GM15510 (cell line): Measurements from ENCODE around the gene SCN1A.

Source experiments
- POLR2A ChIP-seq: IDR thresholded peaks from 3 replicates; pipeline ENCODE4 v1.6.1; 2011; ENCODE audit warnings: borderline replicate concordance; ENCODE audit not compliant: insufficient read length; ENCODE audit errors: extremely low read depth

Gene SCN1A

DNA sequence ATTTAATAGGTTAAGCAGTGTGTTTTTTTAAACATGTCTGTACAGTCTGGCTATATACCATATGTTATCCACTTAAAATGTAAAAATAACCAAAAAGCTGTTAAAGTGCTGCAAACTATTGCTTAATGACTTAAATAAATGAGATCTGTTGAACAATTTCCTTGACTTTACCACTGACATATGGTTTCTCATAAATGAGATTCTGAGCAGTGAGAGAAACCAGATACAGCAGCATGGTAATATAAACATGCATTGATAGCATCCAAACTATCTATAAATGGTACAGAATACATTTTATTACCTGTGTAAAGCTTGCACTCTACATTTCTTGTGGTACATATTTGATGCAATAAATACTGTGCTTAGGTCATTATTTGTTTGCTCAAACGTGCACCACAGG lies 138.0 kb downstream of the SCN1A start:
- TF ChIP-seq POLR2A, result no peak

- no peak for TF ChIP-seq POLR2A
Observed at GRCh38 chr2:165985120-165985519, 142.7 kb downstream of the SCN1A start.

DNA sequence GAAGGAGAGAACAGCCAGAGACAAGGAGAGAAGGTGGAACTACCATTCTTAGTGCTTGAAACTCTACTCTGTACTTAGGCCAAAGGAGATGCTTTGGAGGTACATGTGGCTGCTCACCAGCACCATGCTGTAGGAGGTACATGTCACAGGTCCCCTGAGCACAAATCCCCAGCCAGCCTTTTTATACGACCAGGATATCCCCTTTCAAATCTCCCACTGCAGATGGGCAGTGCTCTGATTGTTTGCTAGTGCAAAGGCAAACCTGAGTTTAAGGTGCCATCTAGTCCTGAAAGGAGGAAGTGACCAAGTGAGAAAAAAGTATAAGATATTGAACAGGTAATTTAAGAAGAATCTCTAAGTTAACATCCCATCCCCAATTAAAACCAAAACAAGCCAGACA lies 157.2 kb downstream of the SCN1A start:
- TF ChIP-seq POLR2A, result no peak

DNA sequence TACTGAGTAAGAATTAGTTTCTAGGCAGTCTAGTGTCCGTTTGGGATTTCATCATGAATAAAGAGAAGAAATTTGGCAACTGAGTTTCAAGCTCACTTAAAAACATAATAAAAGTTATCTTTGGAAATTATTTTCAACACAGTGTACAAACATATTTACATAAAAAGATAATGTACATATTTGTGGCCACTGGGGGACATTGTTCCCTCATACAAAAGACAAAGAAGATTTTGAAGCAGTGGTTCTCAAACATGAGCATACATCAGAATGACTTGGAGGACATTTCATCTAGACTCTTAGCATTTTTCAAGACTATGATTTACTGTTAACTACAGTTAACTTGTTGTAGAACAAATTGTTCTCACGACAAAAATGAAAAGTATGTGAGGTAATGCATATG lies 158.6 kb downstream of the SCN1A start:
- no peak for TF ChIP-seq POLR2A

- TF ChIP-seq POLR2A, result no peak
Observed at GRCh38 chr2:165967746-165968145, 160.1 kb downstream of the SCN1A start.

GRCh38 chr2:165961818-165962217 lies 166.0 kb downstream of the SCN1A start:
- TF ChIP-seq POLR2A, result no peak

DNA sequence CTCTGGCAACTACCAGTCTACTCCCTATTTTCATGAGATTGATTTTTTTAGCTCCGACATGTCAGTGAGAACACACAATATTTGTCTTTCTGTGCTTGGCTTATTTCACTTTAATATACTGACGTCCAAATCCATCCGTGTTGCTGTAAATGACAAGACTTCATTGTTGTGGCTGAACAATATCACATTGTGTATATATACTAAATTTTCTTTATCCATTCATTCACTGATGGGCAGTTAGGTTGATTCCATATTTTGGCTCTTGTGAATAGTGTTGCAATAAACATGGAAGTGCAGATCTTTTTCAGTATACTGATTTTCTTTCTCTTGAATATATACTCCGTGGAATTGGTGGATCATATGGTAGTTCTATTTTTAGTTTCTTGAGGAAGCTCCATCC lies 168.4 kb downstream of the SCN1A start:
- TF ChIP-seq POLR2A, result no peak

GRCh38 chr2:165958313-165958960 lies 169.4 kb downstream of the SCN1A start:
- no peak for TF ChIP-seq POLR2A

DNA sequence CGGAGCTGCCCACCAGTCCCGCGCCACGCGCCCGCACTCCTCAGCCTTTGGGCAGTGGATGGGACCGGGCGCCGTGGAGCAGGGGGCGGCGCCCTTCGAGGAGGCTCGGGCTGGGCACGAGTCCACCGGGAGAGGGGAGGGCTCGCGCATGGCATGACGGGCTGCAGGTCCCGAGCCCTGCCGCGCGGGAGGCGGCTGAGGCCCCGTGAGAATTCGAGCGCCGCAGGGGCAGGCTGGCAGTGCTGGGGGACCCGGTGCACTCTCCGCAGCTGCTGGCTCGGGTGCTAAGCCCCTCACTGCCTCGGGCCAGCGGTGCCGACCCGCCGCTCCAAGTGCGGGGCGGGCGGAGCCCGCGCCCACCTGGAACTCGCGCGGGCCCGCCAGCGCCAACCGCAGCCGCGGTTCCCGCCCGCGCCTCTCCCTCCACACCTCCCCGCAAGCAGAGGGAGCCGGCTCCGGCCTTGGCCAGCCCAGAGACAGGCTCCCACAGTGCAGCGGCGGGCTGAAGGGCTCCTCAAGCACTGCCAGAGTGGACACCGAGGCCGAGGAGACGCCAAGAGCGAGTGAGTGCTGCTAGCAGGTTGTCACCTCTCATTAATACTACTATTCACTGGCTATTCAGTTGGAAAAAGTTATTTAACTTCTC lies 170.7 kb downstream of the SCN1A start:
- no peak for TF ChIP-seq POLR2A

DNA sequence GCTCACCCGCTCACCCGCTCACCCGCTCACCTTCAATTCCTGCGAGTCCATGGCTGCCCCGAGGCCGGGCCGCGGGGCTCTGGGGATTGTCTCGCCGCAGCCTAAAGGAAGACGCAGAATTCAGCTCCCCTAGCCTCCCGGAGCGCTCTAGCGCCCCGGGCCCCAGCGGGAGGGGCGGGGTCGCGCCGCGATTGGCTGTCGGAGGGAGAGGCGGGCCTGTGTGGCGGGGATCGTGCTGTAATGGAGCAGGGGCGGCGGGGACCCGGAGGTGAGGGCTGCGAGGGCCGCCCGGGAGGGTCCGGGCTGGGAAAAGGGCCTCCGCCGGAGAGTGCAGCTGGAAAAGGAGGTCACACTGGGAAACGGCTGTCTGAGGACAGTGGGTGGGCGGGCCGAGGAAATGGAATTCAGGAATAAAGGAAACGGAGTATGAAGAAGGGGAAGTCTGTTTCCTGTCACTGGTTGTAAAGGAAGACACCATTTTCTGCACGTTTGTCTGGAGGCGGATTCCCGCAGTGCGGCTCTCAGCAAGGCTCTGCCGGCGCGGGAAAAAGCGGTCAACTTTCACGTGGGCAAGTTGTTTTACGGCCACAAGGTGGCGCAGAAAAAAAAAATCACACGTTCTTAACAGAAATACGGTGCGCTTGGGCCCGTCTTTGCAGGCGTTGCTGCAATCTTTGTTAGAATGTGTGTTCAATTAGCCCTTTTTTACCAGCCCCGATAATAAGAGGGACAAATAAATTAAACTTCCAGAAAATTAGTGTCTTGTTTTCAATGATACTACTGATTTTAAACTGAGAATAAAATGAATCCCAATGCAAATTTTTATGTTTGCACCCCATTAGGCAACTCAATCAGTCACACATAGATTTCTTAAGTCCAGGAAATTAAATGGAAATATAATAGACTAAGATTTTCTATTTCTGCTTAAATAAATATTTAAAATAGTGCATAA lies 173.9 kb downstream of the SCN1A start, which contains the start of gene TTC21B:
TTC21B (minus strand) TSS at position 122 of the 952 bp plus-strand sequence; CDS start at position 51, 71 bp downstream.
- peak; percentile 80 for TF ChIP-seq POLR2A

DNA sequence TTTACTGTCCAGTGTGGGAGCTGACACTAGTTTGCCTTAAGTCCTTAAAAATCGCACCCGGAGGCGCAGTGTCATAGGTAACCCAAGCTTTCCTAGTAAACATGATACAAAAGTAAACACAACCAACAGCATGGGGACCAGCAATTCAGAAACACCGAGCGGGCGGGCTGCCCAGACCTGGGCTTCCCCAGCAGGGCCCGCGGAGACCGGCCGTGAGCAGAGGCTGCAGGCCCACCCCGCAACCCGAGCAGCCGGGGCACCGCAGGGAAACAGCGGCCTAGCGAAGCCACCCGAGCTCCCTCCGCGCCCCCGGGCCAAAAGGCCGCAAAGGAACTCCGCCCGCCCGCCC lies 174.5 kb downstream of the SCN1A start:
- no peak for TF ChIP-seq POLR2A

GRCh38 chr2:165952741-165953211 lies 175.0 kb downstream of the SCN1A start:
- no peak for TF ChIP-seq POLR2A

GRCh38 chr2:165952085-165952484 lies 175.7 kb downstream of the SCN1A start:
- no peak for TF ChIP-seq POLR2A

DNA sequence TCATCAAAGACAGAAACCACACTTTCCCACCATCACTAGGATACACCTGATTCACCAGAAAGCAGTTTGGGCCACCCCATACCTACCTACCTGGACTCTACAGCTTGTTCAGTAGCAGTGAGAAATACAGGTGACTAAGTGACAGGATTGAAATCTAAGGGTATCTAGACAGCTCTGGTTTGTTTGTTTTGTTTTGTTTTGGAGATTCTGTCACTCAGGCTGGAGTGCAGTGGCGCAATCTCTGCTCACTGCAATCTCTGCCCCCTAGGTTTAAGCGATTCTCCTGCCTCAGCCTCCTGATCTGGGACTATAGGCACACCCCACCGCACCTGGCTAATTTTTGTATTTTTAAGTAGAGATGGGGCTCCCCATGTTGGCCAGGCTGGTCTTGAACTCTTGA lies 177.4 kb downstream of the SCN1A start:
- TF ChIP-seq POLR2A, result no peak

GRCh38 chr2:165941827-165942226 lies 186.0 kb downstream of the SCN1A start:
- no peak for TF ChIP-seq POLR2A
